RPMI7951 (cell line): ENCODE data around the gene EPB41. TPM values are rescaled to one million over a fixed set of nuclear protein-coding genes. Genes with fewer than 3 reads are reported as not detected.
"Not testable (repeated sequence)": the region's sequence is repeated elsewhere in the genome, so short reads cannot be mapped to it uniquely, and the experiment has no call there.

Experiments used
- DNase-seq: peaks from one replicate; pipeline ENCODE4 v3.0.0-alpha.2; 2012; ENCODE audit warnings: low read depth
- total RNA-seq: library from RNA; depleted of rRNA; stranded (reverse); fragments of >200 nt; shearing (Covaris generic); gene quantifications from 2 replicates; pipeline ENCODE4 v1.2.3, GENCODE V29; 2014

The EPB41 gene
- total RNA-seq, 1 experiment from 2014 or later = 12.1 TPM

GRCh38 chr1:28981210-28981609, 66.8 kb downstream of the EPB41 start:
- DNase-seq = no peak

GRCh38 chr1:28982198-28982597, 67.8 kb downstream of the EPB41 start:
- DNase-seq = no peak

GRCh38 chr1:28983091-28983490, 68.7 kb downstream of the EPB41 start:
- DNase-seq = no peak

GRCh38 chr1:28983509-28984310, 69.3 kb downstream of the EPB41 start:
- no peak for DNase-seq

- no peak for DNase-seq
Measured at GRCh38 chr1:28984311-28984684, 69.9 kb downstream of the EPB41 start.

- DNase-seq = no peak
Measured at GRCh38 chr1:28985427-28985826, 71.1 kb downstream of the EPB41 start.

- no peak for DNase-seq
Measured at GRCh38 chr1:28986306-28986910, 72.0 kb downstream of the EPB41 start.

GRCh38 chr1:29002792-29003191, 88.4 kb downstream of the EPB41 start:
- DNase-seq = no peak

- no peak for DNase-seq
Measured at GRCh38 chr1:29004288-29004687, 89.9 kb downstream of the EPB41 start.

- no peak for DNase-seq
Measured at GRCh38 chr1:29004798-29005197, 90.4 kb downstream of the EPB41 start.

GRCh38 chr1:29011775-29012174, 97.4 kb downstream of the EPB41 start:
- DNase-seq = no peak

- no peak for DNase-seq
Measured at GRCh38 chr1:29017235-29017634, 102.9 kb downstream of the EPB41 start.

- no peak for DNase-seq
Measured at GRCh38 chr1:29017975-29018712, 103.8 kb downstream of the EPB41 start.

- no peak for DNase-seq
Measured at GRCh38 chr1:29022620-29023019, 108.3 kb downstream of the EPB41 start.

- DNase-seq = no peak
Measured at GRCh38 chr1:29029667-29030066, 115.3 kb downstream of the EPB41 start.

- no peak for DNase-seq
Measured at GRCh38 chr1:29032841-29033240, 118.5 kb downstream of the EPB41 start.

GRCh38 chr1:29033829-29034466, 119.6 kb downstream of the EPB41 start:
- DNase-seq = peak; percentile 48

GRCh38 chr1:29043274-29043965, 129.1 kb downstream of the EPB41 start:
- DNase-seq = no peak

GRCh38 chr1:29044010-29044409, 129.6 kb downstream of the EPB41 start:
- no peak for DNase-seq

- not testable (repeated sequence) for DNase-seq
Measured at GRCh38 chr1:29045663-29046062, 131.3 kb downstream of the EPB41 start.

GRCh38 chr1:29047142-29047541, 132.8 kb downstream of the EPB41 start:
- no peak for DNase-seq

- DNase-seq = no peak
Measured at GRCh38 chr1:29050166-29050565, 135.8 kb downstream of the EPB41 start.
